HepG2 (cell line): ENCODE data around the gene S100A10. TPM values are rescaled to one million over a fixed set of nuclear protein-coding genes. Genes with fewer than 3 reads are reported as not detected.

Experiments used
- ARNT ChIP-seq: fragments of 450-650 bp; IDR thresholded peaks from 2 replicates; pipeline ENCODE4 v1.6.1; 2017
- FOXJ3 ChIP-seq: sonication (generic); formaldehyde crosslinking; IDR thresholded peaks from 2 replicates; pipeline ENCODE4 v1.4.0; 2020; ENCODE audit warnings: missing genetic modification reagents, mild to moderate bottlenecking, borderline replicate concordance
- HNF4G ChIP-seq, 2 experiments: sonication (generic) in 1 of 2; formaldehyde crosslinking in 1 of 2; IDR thresholded peaks; 2 replicates each; pipeline versions ENCODE4 v1.4.0 to v1.6.1; 2011 to 2020; ENCODE audit warnings: borderline replicate concordance in 2 of 2, low read depth in 2 of 2, mild to moderate bottlenecking in 2 of 2, low read length in 1 of 2, missing genetic modification reagents in 1 of 2, moderate library complexity in 1 of 2
- KAT8 ChIP-seq: IDR thresholded peaks from 2 replicates; pipeline ENCODE4 v1.6.1; 2016; ENCODE audit warnings: missing genetic modification reagents, missing compliant biosample characterization
- MZF1 ChIP-seq: sonication (generic); formaldehyde crosslinking; IDR thresholded peaks from 2 replicates; pipeline ENCODE4 v1.8.1; 2023; ENCODE audit warnings: mild to moderate bottlenecking, missing genetic modification reagents, borderline replicate concordance
- NFYC ChIP-seq: IDR thresholded peaks from 2 replicates; pipeline ENCODE4 v1.6.1; 2016; ENCODE audit warnings: missing genetic modification reagents, missing compliant biosample characterization
- NKX3-1 ChIP-seq: sonication (generic); formaldehyde crosslinking; IDR thresholded peaks from 2 replicates; pipeline ENCODE4 v1.5.0; 2020; ENCODE audit warnings: missing genetic modification reagents
- PRMT3 ChIP-seq: sonication (generic); formaldehyde crosslinking; IDR thresholded peaks from 2 replicates; pipeline ENCODE4 v1.8.1; 2022; ENCODE audit warnings: low read depth, mild to moderate bottlenecking, moderate library complexity, missing genetic modification reagents, borderline replicate concordance
- RAD21 ChIP-seq: fragments of 450-650 bp; formaldehyde crosslinking; IDR thresholded peaks from 2 replicates; pipeline ENCODE4 v1.5.0; 2020; ENCODE audit warnings: mild to moderate bottlenecking
- TBX3 ChIP-seq: fragments of 450-650 bp; IDR thresholded peaks from 2 replicates; pipeline ENCODE4 v1.6.1; 2017; ENCODE audit warnings: antibody characterized with exemption, mild to moderate bottlenecking, inconsistent platforms, borderline replicate concordance
- TRIM24 ChIP-seq: sonication (generic); formaldehyde crosslinking; IDR thresholded peaks from 2 replicates; pipeline ENCODE4 v1.8.0; 2022; ENCODE audit warnings: mild to moderate bottlenecking, missing genetic modification reagents
- ZNF224 ChIP-seq: sonication (generic); formaldehyde crosslinking; IDR thresholded peaks from 2 replicates; pipeline ENCODE4 v1.5.0; 2020; ENCODE audit warnings: mild to moderate bottlenecking, missing genetic modification reagents
- ZNF337 ChIP-seq: sonication (generic); formaldehyde crosslinking; IDR thresholded peaks from 2 replicates; pipeline ENCODE4 v1.5.1; 2020; ENCODE audit warnings: missing genetic modification reagents, low read depth, mild to moderate bottlenecking, borderline replicate concordance
- ZNF674 ChIP-seq: sonication (generic); formaldehyde crosslinking; IDR thresholded peaks from 2 replicates; pipeline ENCODE4 v1.5.0; 2020; ENCODE audit warnings: low read depth, mild to moderate bottlenecking, missing genetic modification reagents
- ZNF816 ChIP-seq: sonication (generic); formaldehyde crosslinking; IDR thresholded peaks from 2 replicates; pipeline ENCODE4 v1.8.0; 2022; ENCODE audit warnings: missing genetic modification reagents, mild to moderate bottlenecking, borderline replicate concordance
- ZSCAN9 ChIP-seq: IDR thresholded peaks from 2 replicates; pipeline ENCODE4 v1.6.1; 2016; ENCODE audit warnings: borderline replicate concordance
- polyA plus RNA-seq, 8 experiments: library from polyadenylated mRNA; depleted of rRNA in 3 of 8; stranded (reverse) in 7 of 8; unstranded in 1 of 8; fragments of >200 nt; fragmentation: Illumina TruSeq in 4 of 8; extraction: Trizol in 4 of 8; gene quantifications; 2 replicates each; pipeline versions ENCODE4 v1.2.1 to v1.2.3, GENCODE V29; 2011 to 2016; ENCODE audit warnings: low read depth in 4 of 8, missing spikeins in 1 of 8, mixed read lengths in 1 of 8; ENCODE audit not compliant: insufficient read depth in 1 of 8
- total RNA-seq, 5 experiments: library from RNA; depleted of rRNA; stranded (reverse); fragments of >200 nt; fragmentation: Illumina TruSeq; extraction: Trizol; gene quantifications; 2 replicates each; pipeline ENCODE4 v1.2.3, GENCODE V29; 2016; ENCODE audit warnings: low read depth in 1 of 5
- TF ChIP-seq, protein P1 (sequence below): sonication (generic); formaldehyde crosslinking; IDR thresholded peaks from 2 replicates; pipeline ENCODE4 v1.4.0; 2020; ENCODE audit warnings: missing genetic modification reagents
- TF ChIP-seq, protein P2 (sequence below): sonication (generic); formaldehyde crosslinking; IDR thresholded peaks from 2 replicates; pipeline ENCODE4 v1.5.0; 2020; ENCODE audit warnings: mild to moderate bottlenecking, low read depth, missing genetic modification reagents, borderline replicate concordance
- TF ChIP-seq, protein P3 (sequence below): sonication (generic); formaldehyde crosslinking; conservative IDR thresholded peaks from 2 replicates; pipeline ENCODE4 v1.4.0; 2020; ENCODE audit warnings: mild to moderate bottlenecking, missing genetic modification reagents, moderate library complexity
- TF ChIP-seq, protein P4 (sequence below): IDR thresholded peaks from 2 replicates; pipeline ENCODE4 v1.6.1; 2016; ENCODE audit warnings: low read depth, control low read depth

S100A10 gene
- total and polyA plus RNA-seq, 2 of the 13 experiments (the other 11 are each of a cell fraction or from before 2014, with no cell fraction given) = 16.8 to 28.7 TPM

DNA sequence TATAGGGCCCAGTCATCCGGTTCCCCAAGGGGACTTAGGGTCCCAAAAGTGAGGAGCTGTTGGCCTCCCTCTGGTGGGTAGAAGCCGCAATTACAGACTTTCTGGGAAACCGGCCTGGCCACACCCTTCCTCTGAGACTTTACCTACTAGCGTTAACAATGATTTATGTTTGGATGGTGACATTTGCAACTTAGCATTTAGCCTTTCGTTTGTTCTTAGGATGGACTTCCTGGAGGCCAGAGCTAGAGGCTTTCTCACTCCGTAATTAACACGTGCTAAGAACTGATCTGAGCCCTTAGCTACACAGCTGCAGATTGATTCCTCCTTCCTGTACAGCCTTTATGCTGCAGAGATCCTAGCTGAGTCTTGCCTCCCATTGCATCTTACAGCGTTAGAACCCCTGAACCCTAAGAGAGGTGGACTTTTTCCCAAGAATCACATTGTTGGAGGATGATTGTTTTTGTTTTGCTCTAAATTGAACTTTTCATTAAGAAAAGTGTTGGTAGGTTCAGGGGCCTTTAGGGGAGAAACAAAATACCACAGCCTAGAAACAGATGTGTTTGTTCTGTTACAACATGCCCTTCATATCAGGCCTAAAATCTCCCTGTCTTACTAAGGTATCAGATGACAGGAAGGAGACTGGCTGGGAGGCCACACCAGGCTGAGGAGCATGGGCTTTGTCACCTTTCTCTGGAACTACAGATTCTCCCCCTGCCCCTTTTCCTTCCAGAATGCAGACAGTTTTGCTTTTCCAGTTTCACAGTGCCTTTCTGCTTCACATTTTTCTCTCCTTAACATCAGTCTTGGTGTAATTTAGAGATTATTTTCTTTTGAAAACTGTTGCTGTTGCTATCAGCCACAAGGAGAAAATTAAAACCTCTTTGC, 41.2 kb upstream of the S100A10 start (continued):
- TF ChIP-seq HNF4G (IDR thresholded peaks at IDR 0.05; ENCODE audit: borderline replicate concordance, low read depth, low read length) = no peak
- TF ChIP-seq HNF4G (CRISPR knock-in tag; IDR thresholded peaks at IDR 0.05; ENCODE audit: borderline replicate concordance, low read depth) = no peak
- no peak for TF ChIP-seq NFYC
- no peak for TF ChIP-seq ZSCAN9
- TF ChIP-seq, protein P1, sequence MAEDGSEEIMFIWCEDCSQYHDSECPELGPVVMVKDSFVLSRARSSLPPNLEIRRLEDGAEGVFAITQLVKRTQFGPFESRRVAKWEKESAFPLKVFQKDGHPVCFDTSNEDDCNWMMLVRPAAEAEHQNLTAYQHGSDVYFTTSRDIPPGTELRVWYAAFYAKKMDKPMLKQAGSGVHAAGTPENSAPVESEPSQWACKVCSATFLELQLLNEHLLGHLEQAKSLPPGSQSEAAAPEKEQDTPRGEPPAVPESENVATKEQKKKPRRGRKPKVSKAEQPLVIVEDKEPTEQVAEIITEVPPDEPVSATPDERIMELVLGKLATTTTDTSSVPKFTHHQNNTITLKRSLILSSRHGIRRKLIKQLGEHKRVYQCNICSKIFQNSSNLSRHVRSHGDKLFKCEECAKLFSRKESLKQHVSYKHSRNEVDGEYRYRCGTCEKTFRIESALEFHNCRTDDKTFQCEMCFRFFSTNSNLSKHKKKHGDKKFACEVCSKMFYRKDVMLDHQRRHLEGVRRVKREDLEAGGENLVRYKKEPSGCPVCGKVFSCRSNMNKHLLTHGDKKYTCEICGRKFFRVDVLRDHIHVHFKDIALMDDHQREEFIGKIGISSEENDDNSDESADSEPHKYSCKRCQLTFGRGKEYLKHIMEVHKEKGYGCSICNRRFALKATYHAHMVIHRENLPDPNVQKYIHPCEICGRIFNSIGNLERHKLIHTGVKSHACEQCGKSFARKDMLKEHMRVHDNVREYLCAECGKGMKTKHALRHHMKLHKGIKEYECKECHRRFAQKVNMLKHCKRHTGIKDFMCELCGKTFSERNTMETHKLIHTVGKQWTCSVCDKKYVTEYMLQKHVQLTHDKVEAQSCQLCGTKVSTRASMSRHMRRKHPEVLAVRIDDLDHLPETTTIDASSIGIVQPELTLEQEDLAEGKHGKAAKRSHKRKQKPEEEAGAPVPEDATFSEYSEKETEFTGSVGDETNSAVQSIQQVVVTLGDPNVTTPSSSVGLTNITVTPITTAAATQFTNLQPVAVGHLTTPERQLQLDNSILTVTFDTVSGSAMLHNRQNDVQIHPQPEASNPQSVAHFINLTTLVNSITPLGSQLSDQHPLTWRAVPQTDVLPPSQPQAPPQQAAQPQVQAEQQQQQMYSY (CRISPR knock-in tag) = no peak
- TF ChIP-seq, protein P2, sequence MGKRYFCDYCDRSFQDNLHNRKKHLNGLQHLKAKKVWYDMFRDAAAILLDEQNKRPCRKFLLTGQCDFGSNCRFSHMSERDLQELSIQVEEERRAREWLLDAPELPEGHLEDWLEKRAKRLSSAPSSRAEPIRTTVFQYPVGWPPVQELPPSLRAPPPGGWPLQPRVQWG (CRISPR knock-in tag) = no peak
- TF ChIP-seq ZNF816 (CRISPR knock-in tag) = no peak
- TF ChIP-seq ZNF674 = no peak
- no peak for TF ChIP-seq PRMT3 (CRISPR knock-in tag)
- TF ChIP-seq, protein P3, sequence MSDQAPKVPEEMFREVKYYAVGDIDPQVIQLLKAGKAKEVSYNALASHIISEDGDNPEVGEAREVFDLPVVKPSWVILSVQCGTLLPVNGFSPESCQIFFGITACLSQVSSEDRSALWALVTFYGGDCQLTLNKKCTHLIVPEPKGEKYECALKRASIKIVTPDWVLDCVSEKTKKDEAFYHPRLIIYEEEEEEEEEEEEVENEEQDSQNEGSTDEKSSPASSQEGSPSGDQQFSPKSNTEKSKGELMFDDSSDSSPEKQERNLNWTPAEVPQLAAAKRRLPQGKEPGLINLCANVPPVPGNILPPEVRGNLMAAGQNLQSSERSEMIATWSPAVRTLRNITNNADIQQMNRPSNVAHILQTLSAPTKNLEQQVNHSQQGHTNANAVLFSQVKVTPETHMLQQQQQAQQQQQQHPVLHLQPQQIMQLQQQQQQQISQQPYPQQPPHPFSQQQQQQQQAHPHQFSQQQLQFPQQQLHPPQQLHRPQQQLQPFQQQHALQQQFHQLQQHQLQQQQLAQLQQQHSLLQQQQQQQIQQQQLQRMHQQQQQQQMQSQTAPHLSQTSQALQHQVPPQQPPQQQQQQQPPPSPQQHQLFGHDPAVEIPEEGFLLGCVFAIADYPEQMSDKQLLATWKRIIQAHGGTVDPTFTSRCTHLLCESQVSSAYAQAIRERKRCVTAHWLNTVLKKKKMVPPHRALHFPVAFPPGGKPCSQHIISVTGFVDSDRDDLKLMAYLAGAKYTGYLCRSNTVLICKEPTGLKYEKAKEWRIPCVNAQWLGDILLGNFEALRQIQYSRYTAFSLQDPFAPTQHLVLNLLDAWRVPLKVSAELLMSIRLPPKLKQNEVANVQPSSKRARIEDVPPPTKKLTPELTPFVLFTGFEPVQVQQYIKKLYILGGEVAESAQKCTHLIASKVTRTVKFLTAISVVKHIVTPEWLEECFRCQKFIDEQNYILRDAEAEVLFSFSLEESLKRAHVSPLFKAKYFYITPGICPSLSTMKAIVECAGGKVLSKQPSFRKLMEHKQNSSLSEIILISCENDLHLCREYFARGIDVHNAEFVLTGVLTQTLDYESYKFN (CRISPR knock-in tag) = 0 out of 2 replicates have a peak, but pooled peaks have one; percentile 28
- no peak for TF ChIP-seq TBX3
- no peak for TF ChIP-seq MZF1 (CRISPR knock-in tag)
- no peak for TF ChIP-seq FOXJ3
- TF ChIP-seq ZNF224 (CRISPR knock-in tag) = no peak
- TF ChIP-seq, protein P4, sequence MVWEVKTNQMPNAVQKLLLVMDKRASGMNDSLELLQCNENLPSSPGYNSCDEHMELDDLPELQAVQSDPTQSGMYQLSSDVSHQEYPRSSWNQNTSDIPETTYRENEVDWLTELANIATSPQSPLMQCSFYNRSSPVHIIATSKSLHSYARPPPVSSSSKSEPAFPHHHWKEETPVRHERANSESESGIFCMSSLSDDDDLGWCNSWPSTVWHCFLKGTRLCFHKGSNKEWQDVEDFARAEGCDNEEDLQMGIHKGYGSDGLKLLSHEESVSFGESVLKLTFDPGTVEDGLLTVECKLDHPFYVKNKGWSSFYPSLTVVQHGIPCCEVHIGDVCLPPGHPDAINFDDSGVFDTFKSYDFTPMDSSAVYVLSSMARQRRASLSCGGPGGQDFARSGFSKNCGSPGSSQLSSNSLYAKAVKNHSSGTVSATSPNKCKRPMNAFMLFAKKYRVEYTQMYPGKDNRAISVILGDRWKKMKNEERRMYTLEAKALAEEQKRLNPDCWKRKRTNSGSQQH (CRISPR knock-in tag) = no peak
- no peak for TF ChIP-seq TRIM24 (CRISPR knock-in tag)
- TF ChIP-seq ARNT = no peak
- TF ChIP-seq ZNF337 (CRISPR knock-in tag) = no peak
- TF ChIP-seq KAT8 (CRISPR knock-in tag) = peak; percentile 18; the same call in 1 of the 2 replicates
- TF ChIP-seq NKX3-1 (CRISPR knock-in tag) = no peak
- TF ChIP-seq RAD21 (CRISPR knock-in tag) = no peak
